ENCODE measurements around the gene KIF11.
"Not testable (repeated sequence)": the region's sequence is repeated elsewhere in the genome, so short reads cannot be mapped to it uniquely, and the experiment has no call there.

The KIF11 gene

GRCh38 chr10:92592761-92593618 lies at the start of gene KIF11:
TSS of gene KIF11 (plus strand) at chr10:92593130. CDS start at chr10:92593376, 246 bp downstream.
- DNase-seq (ENCODE audit: low read depth): peak; percentile 92

- no peak for DNase-seq (ENCODE audit: low read depth)
These were observed 48.6 kb upstream of the KIF11 start for GRCh38 chr10:92544296-92544695.

- no peak for DNase-seq (ENCODE audit: low read depth)
These were observed 47.4 kb upstream of the KIF11 start for GRCh38 chr10:92545556-92545955.

GRCh38 chr10:92547676-92548075 lies 45.3 kb upstream of the KIF11 start:
- no peak for DNase-seq (ENCODE audit: low read depth)

DNA sequence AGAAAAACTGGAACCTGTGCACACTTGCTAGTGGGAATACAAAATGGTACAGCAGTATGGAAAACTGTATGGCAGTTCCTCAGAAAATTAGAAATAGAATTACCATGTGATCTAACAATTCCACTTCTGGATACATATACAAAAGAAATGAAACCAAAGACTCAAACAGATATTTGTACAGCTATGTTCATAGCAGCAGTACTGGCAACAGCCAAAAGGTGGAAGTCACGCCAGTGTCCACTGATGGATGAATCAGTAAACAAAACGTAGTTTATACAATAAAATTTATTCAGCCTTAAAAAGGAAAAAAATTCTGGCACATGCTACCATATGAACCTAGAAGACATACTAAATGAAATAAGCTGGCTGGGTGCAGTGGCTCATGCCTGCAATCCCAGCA lies 42.0 kb upstream of the KIF11 start:
- no peak for DNase-seq (ENCODE audit: low read depth)

GRCh38 chr10:92552310-92552709 lies 40.6 kb upstream of the KIF11 start:
- DNase-seq (ENCODE audit: low read depth): no peak

DNA sequence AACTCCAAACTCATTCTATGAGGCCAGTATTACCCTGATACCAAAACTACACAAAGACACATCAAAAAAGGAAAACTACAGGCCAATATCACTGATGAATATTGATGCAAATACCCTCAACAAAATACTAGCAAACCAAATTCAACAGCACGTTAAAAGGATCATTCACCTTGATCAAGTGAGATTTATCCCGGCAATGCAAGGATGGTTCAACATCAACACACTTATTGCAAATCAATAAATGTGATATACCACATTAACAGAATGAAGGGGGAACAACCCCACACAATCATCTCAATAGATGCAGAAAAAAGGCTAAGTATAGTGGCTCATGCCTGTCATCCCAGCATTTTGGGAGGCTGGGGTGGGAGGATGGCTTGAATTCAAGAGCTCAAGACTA lies 39.0 kb upstream of the KIF11 start:
- DNase-seq (ENCODE audit: low read depth): no peak

DNA sequence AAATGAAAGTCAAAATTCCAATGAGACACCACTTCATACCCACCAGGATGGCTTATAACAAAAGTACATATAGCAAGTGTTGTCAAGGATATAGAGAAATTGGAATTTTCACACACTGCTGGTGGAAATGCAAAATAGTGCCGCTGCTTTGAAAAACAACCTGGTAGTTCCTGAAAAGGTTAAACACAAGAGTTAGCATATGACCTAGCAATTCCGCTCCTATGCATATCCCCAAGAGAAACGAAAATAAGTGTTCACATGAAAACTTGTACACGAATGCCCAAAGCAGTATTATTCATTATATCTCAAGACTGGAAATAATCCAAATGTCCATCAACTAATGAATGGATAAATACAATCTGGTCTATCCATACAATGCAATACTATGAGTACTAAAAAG lies 33.9 kb upstream of the KIF11 start:
- DNase-seq (ENCODE audit: low read depth): no peak

DNA sequence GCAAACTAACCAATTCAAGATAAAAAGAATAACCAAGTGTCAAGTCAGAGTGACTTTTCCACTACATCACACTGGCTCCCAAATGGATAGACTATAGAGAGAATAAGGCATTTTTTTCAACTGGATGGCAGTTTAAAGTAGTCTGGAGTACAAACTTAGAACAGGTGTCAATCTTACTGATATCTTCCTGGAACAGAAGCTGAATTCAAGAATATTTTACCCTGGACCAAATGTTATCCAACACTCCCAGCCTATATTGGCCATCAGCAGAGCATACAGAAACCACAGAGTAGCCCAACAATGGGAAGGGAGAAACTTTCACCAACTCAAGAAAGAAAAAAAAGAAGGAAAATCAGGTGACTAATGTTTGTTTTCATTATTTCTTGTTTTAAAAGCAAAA lies 30.5 kb upstream of the KIF11 start:
- no peak for DNase-seq (ENCODE audit: low read depth)

GRCh38 chr10:92567952-92568600 lies 24.9 kb upstream of the KIF11 start:
- no peak for DNase-seq (ENCODE audit: low read depth)

GRCh38 chr10:92569071-92569470 lies 23.9 kb upstream of the KIF11 start:
- no peak for DNase-seq (ENCODE audit: low read depth)

GRCh38 chr10:92569663-92570062 lies 23.3 kb upstream of the KIF11 start:
- not testable (repeated sequence) for DNase-seq (ENCODE audit: low read depth)

GRCh38 chr10:92571649-92572048 lies 21.3 kb upstream of the KIF11 start:
- no peak for DNase-seq (ENCODE audit: low read depth)

GRCh38 chr10:92572362-92573090 lies 20.4 kb upstream of the KIF11 start:
- DNase-seq (ENCODE audit: low read depth): no peak

DNA sequence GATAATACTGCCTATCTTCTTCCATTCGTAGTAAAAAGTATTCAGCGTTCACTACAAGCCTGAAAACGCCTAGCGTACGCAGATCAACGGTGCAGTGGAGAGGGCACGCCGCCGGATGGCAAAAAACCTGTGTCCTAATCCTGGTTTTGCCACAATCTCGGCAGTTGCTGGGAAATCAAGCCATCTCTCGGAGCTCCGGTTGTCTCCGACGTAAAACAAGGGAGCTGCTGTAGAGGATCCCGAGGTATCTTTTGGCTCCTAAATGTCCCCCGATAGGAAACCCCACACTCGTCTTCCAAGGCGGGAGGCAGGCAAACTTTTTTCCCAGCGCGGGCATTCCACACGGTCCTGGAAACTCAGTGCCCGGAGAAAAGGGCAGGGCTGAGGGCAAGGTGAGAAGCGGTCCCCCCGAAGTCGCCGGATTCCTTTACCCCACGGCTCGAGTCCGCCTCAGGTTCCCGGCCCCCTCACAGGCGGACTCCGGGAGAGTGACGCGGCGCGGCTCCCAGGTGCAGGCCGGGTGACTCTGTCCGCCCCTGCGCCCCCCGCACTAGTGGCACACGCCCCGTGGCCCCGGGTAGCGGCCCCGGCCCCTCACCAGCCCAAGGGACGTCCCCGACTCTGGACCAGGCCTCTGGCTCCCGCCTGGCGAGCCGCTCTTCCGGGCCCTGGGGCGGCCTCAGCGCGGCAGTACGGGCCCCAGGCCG lies 19.7 kb upstream of the KIF11 start:
- DNase-seq (ENCODE audit: low read depth): no peak

DNA sequence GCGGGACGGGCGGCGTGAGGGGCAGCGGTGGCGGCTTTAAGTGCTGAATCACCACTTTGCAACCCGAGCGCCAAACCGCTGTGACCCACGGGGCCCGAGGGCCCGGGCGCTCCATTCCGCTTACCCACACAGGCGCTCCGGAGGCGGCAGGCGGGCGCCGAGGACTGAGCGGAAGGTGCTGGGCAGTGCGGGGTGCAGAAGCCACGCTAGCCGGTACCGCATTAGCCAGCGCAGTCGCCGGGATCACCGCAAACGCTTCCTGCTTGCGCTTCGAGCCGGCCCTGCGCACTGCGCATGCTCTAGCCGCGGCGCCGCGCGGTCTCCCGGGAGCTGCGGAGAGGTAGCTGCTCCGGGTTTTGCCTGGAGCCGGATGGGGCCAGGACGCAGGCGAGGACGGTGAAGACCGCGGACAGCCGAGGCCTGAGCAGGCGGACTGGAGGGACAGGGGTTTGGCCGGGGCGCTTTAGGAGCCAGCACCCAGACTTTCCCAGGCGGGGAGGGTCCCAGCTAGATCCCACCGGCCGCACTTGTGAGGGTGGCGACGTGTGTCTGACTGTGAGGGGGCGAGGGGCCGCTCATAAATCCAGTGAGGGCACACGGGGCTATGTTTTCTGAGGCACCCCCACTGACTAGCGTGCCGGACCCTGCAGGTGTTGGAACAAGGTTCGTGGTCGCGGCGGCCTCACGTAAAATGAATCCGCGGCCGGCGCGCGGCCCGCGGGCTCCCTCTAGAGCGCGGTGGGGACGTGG lies 19.0 kb upstream of the KIF11 start, which contains the start of gene IDE:
Gene IDE, minus strand, starts transcription at position 296 of the 750 bp plus-strand sequence. Its CDS starts 74 bp downstream, at position 222.
- DNase-seq (ENCODE audit: low read depth): peak; percentile 62

DNA sequence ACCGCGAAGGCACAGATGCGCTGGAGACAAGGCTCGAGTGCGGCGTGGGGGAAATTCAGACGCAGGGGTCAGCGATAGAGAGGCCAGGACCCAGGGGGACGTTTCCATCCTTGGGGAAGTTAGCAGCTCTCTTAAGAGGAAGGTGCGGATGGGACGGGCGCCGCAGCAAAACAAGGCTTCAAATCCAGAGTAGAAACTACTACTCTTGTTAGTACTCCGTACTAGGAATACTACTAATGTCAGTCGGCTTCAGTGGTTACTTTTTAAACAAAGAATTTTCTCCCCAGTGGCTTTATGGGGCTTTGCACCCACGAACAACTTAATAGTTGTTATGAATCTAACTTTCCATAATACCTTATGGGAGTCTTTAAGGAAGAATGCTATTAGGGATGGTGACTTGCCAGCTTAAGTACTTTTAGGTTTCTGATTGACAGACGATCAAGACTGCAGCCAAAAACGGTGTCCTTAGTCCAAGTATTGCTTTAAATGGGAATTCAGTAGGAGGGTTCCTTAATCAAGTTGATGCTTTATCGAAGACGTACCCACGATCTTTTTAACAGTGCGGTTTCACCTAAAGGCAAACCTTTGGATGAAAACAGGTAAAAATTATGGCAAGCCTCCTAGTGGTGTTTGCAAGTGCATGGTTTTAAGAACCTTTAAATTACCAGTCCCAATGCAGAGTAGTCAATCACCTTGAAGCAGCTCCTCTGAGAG lies 18.2 kb upstream of the KIF11 start:
- no peak for DNase-seq (ENCODE audit: low read depth)

- no peak for DNase-seq (ENCODE audit: low read depth)
These were observed 17.0 kb upstream of the KIF11 start for GRCh38 chr10:92575961-92576360.

DNA sequence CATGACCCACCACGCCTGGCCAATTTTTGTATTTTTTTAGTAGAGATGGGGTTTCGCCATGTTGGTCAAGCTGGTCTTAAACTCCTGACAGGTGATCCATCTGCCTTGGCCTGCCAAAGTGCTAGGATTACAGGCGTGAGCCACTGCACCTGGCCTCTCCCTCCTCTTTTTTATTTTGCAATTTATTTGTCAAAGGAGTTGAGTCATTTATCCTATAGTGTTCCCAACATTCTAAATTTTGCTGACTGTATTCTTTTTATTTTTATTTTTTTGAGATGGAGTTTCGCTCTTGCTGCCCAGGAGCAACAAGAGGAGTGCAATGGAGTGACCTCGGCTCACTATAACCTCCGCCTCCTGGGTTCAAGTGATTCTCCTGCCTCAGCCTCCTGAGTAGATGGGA lies 10.6 kb upstream of the KIF11 start:
- DNase-seq (ENCODE audit: low read depth): not testable (repeated sequence)
